Activated T-helper 2 cell treated with anti-CD3 and anti-CD28 coated beads, Interferon-gamma antibody, Interleukin-2, Interleukin-4, amounts not matched to agents 10 μg/mL and 5 μg/mL and 100 μg/mL, durations not matched to agents 14 hours and 24 hours and 36 hours (primary cell): ENCODE measurements around the gene FTO. TPM values are rescaled to one million over a fixed set of nuclear protein-coding genes. Genes with fewer than 3 reads are reported as not detected.

ENCODE experiments used
- DNase-seq: peaks from one replicate; pipeline ENCODE4 v3.0.0; 2021; ENCODE audit warnings: low spot score
- H3K27ac Mint-ChIP-seq: one replicate; pipeline ENCODE4 v1.8.0; 2021; ENCODE audit warnings: mixed read lengths
- H3K27me3 Mint-ChIP-seq: one replicate; pipeline ENCODE4 v1.8.0; 2021; ENCODE audit warnings: low read depth, mixed read lengths
- H3K36me3 Mint-ChIP-seq: one replicate; pipeline ENCODE4 v1.8.0; 2021; ENCODE audit warnings: low read depth, mixed read lengths
- H3K4me1 Mint-ChIP-seq: one replicate; pipeline ENCODE4 v1.8.0; 2021; ENCODE audit warnings: low read depth, mixed read lengths
- H3K4me3 Mint-ChIP-seq: one replicate; pipeline ENCODE4 v1.8.0; 2021; ENCODE audit warnings: low read depth, mild to moderate bottlenecking, moderate library complexity, mixed read lengths
- H3K9me3 Mint-ChIP-seq: one replicate; pipeline ENCODE4 v1.8.0; 2021; ENCODE audit warnings: mixed read lengths
- intact Hi-C: fragments of 100-400 bp; cut with micrococcal nuclease; formaldehyde crosslinking; loops from one replicate; pipeline ENCODE4 v1.15.1; 2023
- total RNA-seq: library from RNA; stranded (reverse); gene quantifications from 2 replicates; pipeline ENCODE4 v1.2.3, GENCODE V29; 2022

FTO gene
- total RNA-seq, 1 donor from 2014 or later, result 62.7 TPM

- H3K4me3 Mint-ChIP-seq, result no peak overlapping the region
- H3K27me3 Mint-ChIP-seq, result no peaks in the 10 kb centered on the region
- no peak for DNase-seq
- peaks cover 11% of the 10 kb centered on the region for H3K4me1 Mint-ChIP-seq
- no peak overlapping the region for H3K27ac Mint-ChIP-seq
- intact Hi-C loops, result no loop called here
- no peaks in the 10 kb centered on the region for H3K9me3 Mint-ChIP-seq
- peaks cover 4% of the 10 kb centered on the region for H3K36me3 Mint-ChIP-seq
Measured at GRCh38 chr16:53713403-53714204, 9.6 kb downstream of the FTO start.

GRCh38 chr16:53714205-53715022 lies 10.5 kb downstream of the FTO start:
- intact Hi-C loops, result no loop called here
- Mint-ChIP-seq H3K27me3 (no peaks in the 10 kb centered on the region), H3K27ac (no peak overlapping the region), H3K36me3 (peaks cover 4% of the 10 kb centered on the region), H3K4me3 (no peak overlapping the region), H3K4me1 (peaks cover 11% of the 10 kb centered on the region), H3K9me3 (no peaks in the 10 kb centered on the region)
- DNase-seq, result no peak

- DNase-seq, result no peak
- Mint-ChIP-seq H3K27me3 (no peaks in the 10 kb centered on the region), H3K36me3 (peaks cover 4% of the 10 kb centered on the region), H3K4me1 (peaks cover 11% of the 10 kb centered on the region), H3K27ac (no peak overlapping the region), H3K9me3 (no peaks in the 10 kb centered on the region), H3K4me3 (no peak overlapping the region)
- intact Hi-C loops, result no loop called here
Measured at GRCh38 chr16:53715023-53715384, 11.0 kb downstream of the FTO start.

- intact Hi-C loops, result no loop called here
- no peak overlapping the region for H3K4me3 Mint-ChIP-seq
- no peak for DNase-seq
- H3K4me1 Mint-ChIP-seq, result peaks cover 11% of the 10 kb centered on the region
- no peak overlapping the region for H3K27ac Mint-ChIP-seq
- H3K27me3 Mint-ChIP-seq, result no peaks in the 10 kb centered on the region
- H3K36me3 Mint-ChIP-seq, result peaks cover 3% of the 10 kb centered on the region
- no peaks in the 10 kb centered on the region for H3K9me3 Mint-ChIP-seq
Measured at GRCh38 chr16:53717577-53717976, 13.6 kb downstream of the FTO start.

GRCh38 chr16:53721017-53721416 lies 17.1 kb downstream of the FTO start:
- DNase-seq, result no peak
- Mint-ChIP-seq H3K27me3 (no peaks in the 10 kb centered on the region), H3K9me3 (no peaks in the 10 kb centered on the region), H3K4me3 (no peak overlapping the region), H3K4me1 (peaks cover 4% of the 10 kb centered on the region), H3K27ac (no peak overlapping the region), H3K36me3 (no peaks in the 10 kb centered on the region)
- intact Hi-C loops, result no loop called here

GRCh38 chr16:53726625-53727024 lies 22.7 kb downstream of the FTO start:
- no peak for DNase-seq
- intact Hi-C loops, result no loop called here
- Mint-ChIP-seq H3K4me3 (no peak overlapping the region), H3K36me3 (no peaks in the 10 kb centered on the region), H3K4me1 (no peaks in the 10 kb centered on the region), H3K27me3 (no peaks in the 10 kb centered on the region), H3K27ac (no peak overlapping the region), H3K9me3 (no peaks in the 10 kb centered on the region)

- H3K9me3 Mint-ChIP-seq, result no peaks in the 10 kb centered on the region
- H3K27ac Mint-ChIP-seq, result no peak overlapping the region
- no peaks in the 10 kb centered on the region for H3K36me3 Mint-ChIP-seq
- H3K27me3 Mint-ChIP-seq, result no peaks in the 10 kb centered on the region
- no peak overlapping the region for H3K4me3 Mint-ChIP-seq
- intact Hi-C loops, result no loop called here
- no peak for DNase-seq
- H3K4me1 Mint-ChIP-seq, result no peaks in the 10 kb centered on the region
Measured at GRCh38 chr16:53730693-53731092, 26.7 kb downstream of the FTO start.

GRCh38 chr16:53732296-53732929 lies 28.5 kb downstream of the FTO start:
- DNase-seq, result no peak
- H3K9me3 Mint-ChIP-seq, result no peaks in the 10 kb centered on the region
- no peaks in the 10 kb centered on the region for H3K27me3 Mint-ChIP-seq
- no peaks in the 10 kb centered on the region for H3K4me1 Mint-ChIP-seq
- H3K4me3 Mint-ChIP-seq, result no peak overlapping the region
- H3K27ac Mint-ChIP-seq, result no peak overlapping the region
- intact Hi-C loops, result no loop called here
- H3K36me3 Mint-ChIP-seq, result no peaks in the 10 kb centered on the region

- Mint-ChIP-seq H3K4me3 (no peak overlapping the region), H3K36me3 (no peaks in the 10 kb centered on the region), H3K27ac (no peak overlapping the region), H3K27me3 (no peaks in the 10 kb centered on the region), H3K9me3 (no peaks in the 10 kb centered on the region), H3K4me1 (no peaks in the 10 kb centered on the region)
- intact Hi-C loops, result no loop called here
- no peak for DNase-seq
Measured at GRCh38 chr16:53734908-53735307, 31.0 kb downstream of the FTO start.

- no peaks in the 10 kb centered on the region for H3K36me3 Mint-ChIP-seq
- H3K9me3 Mint-ChIP-seq, result no peaks in the 10 kb centered on the region
- H3K27me3 Mint-ChIP-seq, result no peaks in the 10 kb centered on the region
- no peak overlapping the region for H3K27ac Mint-ChIP-seq
- no peak overlapping the region for H3K4me3 Mint-ChIP-seq
- intact Hi-C loops, result no loop called here
- no peak for DNase-seq
- H3K4me1 Mint-ChIP-seq, result no peaks in the 10 kb centered on the region
Measured at GRCh38 chr16:53736297-53736696, 32.3 kb downstream of the FTO start.

- intact Hi-C loops, result no loop called here
- no peaks in the 10 kb centered on the region for H3K27me3 Mint-ChIP-seq
- no peaks in the 10 kb centered on the region for H3K36me3 Mint-ChIP-seq
- no peak for DNase-seq
- no peak overlapping the region for H3K27ac Mint-ChIP-seq
- no peaks in the 10 kb centered on the region for H3K4me1 Mint-ChIP-seq
- no peaks in the 10 kb centered on the region for H3K9me3 Mint-ChIP-seq
- no peak overlapping the region for H3K4me3 Mint-ChIP-seq
Measured at GRCh38 chr16:53737552-53737951, 33.6 kb downstream of the FTO start.

- Mint-ChIP-seq H3K36me3 (no peaks in the 10 kb centered on the region), H3K4me3 (no peak overlapping the region), H3K27me3 (no peaks in the 10 kb centered on the region), H3K9me3 (no peaks in the 10 kb centered on the region), H3K27ac (no peak overlapping the region), H3K4me1 (peaks cover 18% of the 10 kb centered on the region)
- intact Hi-C loops, result loop anchor here (10.0 kb wide), 1 partner anchor 1184 kb away; no protein-coding TSS in a partner anchor
- no peak for DNase-seq
Measured at GRCh38 chr16:53740476-53740875, 36.5 kb downstream of the FTO start.
